ENCODE results near the gene LASP1. TPM values are rescaled to one million over a fixed set of nuclear protein-coding genes. Genes with fewer than 3 reads are reported as not detected.

Gene LASP1
- total RNA-seq, 1 donor, result 103 TPM

DNA sequence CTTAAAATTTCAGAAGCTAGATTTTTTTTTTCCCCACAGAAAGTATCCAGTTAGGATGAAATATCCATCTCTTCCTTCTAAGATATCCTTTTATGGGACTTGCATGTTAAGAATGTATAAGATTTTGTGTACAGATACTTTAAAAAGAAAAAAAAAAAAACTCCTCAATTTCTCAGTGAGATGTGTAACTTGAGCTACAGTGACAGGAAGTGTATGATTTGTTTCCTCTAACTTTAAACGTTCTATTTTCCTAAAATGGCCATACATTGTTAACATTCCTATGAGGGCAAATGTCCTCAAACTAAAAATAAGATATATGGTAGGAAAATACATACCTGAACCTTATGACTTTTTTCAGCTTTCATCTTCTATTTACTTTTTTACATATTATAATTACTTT, 88.5 kb downstream of the LASP1 start:
- Histone ChIP-seq H3K27me3 (ENCODE audit: insufficient read depth, low read length) (no peaks in the 10 kb centered on the region), H3K9me3 (ENCODE audit: low read depth, low read length) (no peaks in the 10 kb centered on the region), H3K4me3 (ENCODE audit: low read length) (no peak overlapping the region), H3K4me1 (ENCODE audit: insufficient read depth, low read length) (peaks cover 4% of the 10 kb centered on the region)

DNA sequence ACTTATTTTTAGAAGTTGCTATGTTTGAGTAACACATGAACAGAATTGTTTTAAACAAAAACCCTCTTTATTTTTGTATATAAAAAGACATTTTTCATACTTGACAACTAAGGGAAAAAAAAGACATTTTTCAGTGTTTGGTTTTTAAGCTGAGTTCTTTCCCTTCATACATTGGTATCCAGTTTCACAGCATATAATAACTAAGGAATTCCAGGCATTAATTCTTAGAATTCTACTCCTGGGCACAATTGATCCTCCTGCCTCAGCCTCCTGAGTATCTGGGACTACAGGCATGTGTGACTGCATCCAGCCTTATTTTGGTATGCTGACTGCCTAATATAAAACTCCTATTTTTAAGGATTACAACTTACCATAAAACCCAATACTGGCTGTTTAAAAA, 88.9 kb downstream of the LASP1 start:
- H3K9me3 ChIP-seq (ENCODE audit: low read depth, low read length), result no peaks in the 10 kb centered on the region
- H3K4me1 ChIP-seq (ENCODE audit: insufficient read depth, low read length), result peaks cover 4% of the 10 kb centered on the region
- H3K4me3 ChIP-seq (ENCODE audit: low read length), result no peak overlapping the region
- H3K27me3 ChIP-seq (ENCODE audit: insufficient read depth, low read length), result no peaks in the 10 kb centered on the region

DNA sequence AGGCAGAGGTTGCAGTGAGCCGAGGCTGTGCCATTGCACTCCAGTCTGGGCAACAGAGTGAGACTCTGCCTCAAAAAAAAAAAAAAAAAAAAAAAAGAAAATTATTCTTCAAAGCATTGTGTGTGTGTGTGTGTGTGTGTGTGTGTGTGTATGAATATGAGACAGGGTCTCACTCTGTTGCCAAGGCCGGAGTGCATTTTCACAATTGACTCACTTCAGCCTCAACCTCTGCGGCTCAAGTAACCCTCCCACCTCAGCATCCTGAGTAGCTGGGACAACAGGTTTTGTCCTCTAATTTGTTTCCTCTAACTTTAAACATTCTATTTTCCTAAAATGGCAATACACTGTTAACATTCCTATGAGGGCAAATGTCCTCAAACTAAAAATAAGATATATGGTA, 89.7 kb downstream of the LASP1 start:
- H3K4me1 ChIP-seq (ENCODE audit: insufficient read depth, low read length), result peaks cover 4% of the 10 kb centered on the region
- H3K9me3 ChIP-seq (ENCODE audit: low read depth, low read length), result no peaks in the 10 kb centered on the region
- no peaks in the 10 kb centered on the region for H3K27me3 ChIP-seq (ENCODE audit: insufficient read depth, low read length)
- H3K4me3 ChIP-seq (ENCODE audit: low read length), result no peak overlapping the region

DNA sequence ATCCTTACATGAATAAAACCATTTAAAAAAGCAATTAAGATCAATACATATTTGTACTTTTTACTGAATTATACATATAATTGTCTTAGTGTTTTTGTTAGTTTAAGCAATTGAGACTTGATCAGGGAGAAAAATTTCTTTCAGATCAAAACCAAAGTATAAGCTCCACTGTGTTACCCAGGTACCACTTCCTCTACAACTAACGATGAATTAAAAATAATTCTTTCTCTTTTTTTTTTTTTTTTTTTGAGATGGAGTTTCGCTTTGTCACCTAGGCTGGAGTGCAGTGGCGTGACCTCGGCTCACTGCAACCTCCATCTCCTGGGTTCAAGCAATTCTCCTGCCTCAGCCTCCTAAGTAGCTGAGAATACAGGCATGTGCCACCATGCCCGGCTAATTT, 90.5 kb downstream of the LASP1 start:
- H3K4me1 ChIP-seq (ENCODE audit: insufficient read depth, low read length), result peaks cover 4% of the 10 kb centered on the region
- H3K9me3 ChIP-seq (ENCODE audit: low read depth, low read length), result no peaks in the 10 kb centered on the region
- H3K4me3 ChIP-seq (ENCODE audit: low read length), result no peak overlapping the region
- no peaks in the 10 kb centered on the region for H3K27me3 ChIP-seq (ENCODE audit: insufficient read depth, low read length)

DNA sequence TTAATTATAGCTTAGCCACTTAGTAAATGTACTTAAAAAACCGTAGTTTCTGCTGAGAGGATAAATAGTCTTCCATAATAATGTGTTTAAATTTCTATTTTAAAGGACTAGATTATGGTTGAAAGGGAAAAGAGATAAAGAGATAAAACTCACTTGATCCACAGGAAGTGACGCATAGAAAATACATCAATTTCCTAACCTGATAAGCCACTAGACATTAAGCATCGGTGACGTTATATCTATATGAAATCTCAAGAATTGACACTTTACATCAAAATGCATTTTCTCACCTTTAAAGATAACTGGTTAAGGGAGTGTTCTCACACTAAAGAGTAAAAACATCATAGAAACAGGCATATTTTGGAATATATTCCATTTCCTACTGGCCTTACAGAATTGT, 91.6 kb downstream of the LASP1 start:
- no peak overlapping the region for H3K4me3 ChIP-seq (ENCODE audit: low read length)
- no peaks in the 10 kb centered on the region for H3K9me3 ChIP-seq (ENCODE audit: low read depth, low read length)
- no peaks in the 10 kb centered on the region for H3K27me3 ChIP-seq (ENCODE audit: insufficient read depth, low read length)
- H3K4me1 ChIP-seq (ENCODE audit: insufficient read depth, low read length), result peaks cover 4% of the 10 kb centered on the region

DNA sequence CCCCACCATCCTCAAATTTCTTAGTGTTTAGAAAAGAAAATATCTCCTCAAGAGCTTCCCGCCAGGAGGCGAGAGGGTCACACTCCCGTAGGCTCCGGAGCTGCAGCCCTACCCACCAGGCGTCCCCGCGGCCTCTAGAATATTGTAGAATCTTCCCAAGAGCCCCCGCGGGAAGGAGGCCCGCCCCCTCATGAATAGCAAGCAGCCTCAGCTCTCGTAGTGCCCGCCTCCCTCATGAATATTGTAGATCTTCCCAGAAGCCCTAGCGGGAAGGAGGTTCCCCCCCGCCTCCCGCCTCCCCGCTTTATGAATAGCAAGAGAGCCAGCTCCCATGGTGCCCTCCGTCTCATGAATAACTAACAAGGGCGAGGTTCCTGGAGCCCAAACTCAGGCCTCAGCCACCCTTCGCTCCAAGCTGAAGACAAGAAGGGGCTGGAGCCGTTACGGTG, 97.5 kb downstream of the LASP1 start, which contains the start of gene FBXO47:
Gene FBXO47, minus strand, starts transcription at position 114 of the 449 bp plus-strand sequence. CDS start 4,378 bp downstream, outside the sequence.
- no peaks in the 10 kb centered on the region for H3K27me3 ChIP-seq (ENCODE audit: insufficient read depth, low read length)
- H3K4me1 ChIP-seq (ENCODE audit: insufficient read depth, low read length), result peaks cover 11% of the 10 kb centered on the region
- no peaks in the 10 kb centered on the region for H3K9me3 ChIP-seq (ENCODE audit: low read depth, low read length)
- peak within 1 kb of the TSS; percentile 4 for H3K4me3 ChIP-seq (ENCODE audit: low read length)

DNA sequence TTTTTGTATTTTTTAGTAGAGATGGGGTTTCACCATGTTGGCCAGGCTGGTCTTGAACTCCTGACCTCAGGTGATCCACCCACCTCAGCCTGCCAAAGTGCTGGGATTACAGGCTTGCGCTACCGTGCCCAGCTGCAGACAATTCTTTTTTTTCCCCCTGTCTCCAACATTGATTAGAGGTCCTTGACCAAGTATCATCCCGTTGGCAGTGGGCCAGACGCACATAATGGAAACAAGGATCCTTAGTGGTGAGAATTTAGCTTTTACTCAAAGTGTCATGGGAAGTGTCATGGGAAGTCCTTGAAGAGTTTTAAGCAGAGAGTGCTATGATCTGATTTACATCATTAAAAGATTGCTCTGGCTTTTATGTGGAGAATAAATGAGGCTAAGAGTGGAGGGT, 99.4 kb downstream of the LASP1 start:
- H3K4me1 ChIP-seq (ENCODE audit: insufficient read depth, low read length), result peaks cover 11% of the 10 kb centered on the region
- no peak overlapping the region for H3K4me3 ChIP-seq (ENCODE audit: low read length)
- H3K27me3 ChIP-seq (ENCODE audit: insufficient read depth, low read length), result no peaks in the 10 kb centered on the region
- no peaks in the 10 kb centered on the region for H3K9me3 ChIP-seq (ENCODE audit: low read depth, low read length)

DNA sequence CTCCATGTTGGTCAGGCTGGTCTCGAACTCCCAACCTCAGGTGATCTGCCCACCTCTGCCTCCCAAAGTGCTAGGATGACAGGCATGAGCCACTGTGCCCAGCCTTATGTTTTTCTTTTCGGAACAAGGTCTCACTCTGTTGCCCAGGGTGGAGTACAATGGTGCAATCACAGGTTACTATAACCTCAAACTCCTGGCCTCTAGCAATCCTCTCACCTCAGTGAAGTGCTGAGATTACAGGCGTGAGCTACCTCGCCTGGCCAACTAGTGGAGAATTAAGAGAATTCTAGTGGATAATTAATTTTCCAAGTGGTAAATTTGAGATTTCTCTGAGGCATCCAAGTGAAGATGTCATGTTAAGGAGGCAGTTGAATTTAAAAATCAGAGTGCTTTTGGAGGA, 100.3 kb downstream of the LASP1 start:
- no peaks in the 10 kb centered on the region for H3K9me3 ChIP-seq (ENCODE audit: low read depth, low read length)
- H3K4me3 ChIP-seq (ENCODE audit: low read length), result no peak overlapping the region
- H3K27me3 ChIP-seq (ENCODE audit: insufficient read depth, low read length), result no peaks in the 10 kb centered on the region
- H3K4me1 ChIP-seq (ENCODE audit: insufficient read depth, low read length), result peaks cover 11% of the 10 kb centered on the region

DNA sequence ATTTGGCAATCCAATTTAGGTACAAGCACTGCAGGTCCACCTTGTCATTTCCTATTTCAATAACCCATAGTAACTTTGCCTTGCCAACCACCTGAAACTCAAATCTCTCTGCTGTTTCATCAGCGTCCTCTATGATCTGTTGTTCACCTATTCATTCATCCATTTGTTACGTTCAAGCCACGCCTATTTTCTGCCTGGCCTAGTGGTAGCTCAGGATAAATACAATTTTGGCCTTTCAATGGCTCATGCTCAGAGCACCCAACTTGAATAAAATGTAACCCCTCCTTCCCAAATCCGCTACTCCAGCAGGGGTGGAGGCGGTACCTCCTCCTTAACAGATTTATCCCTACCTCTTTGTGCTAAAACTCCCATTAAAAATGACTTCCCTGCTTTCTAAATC, 100.9 kb downstream of the LASP1 start:
- Histone ChIP-seq H3K4me3 (ENCODE audit: low read length) (no peak overlapping the region), H3K9me3 (ENCODE audit: low read depth, low read length) (no peaks in the 10 kb centered on the region), H3K27me3 (ENCODE audit: insufficient read depth, low read length) (no peaks in the 10 kb centered on the region), H3K4me1 (ENCODE audit: insufficient read depth, low read length) (peaks cover 12% of the 10 kb centered on the region)

Other genes with a start within 250 kb of the LASP1 start
- gene EPOP, start 195.1 kb upstream of the LASP1 start, total RNA-seq, result 0.63 TPM
- gene MLLT6, start 164.8 kb upstream of the LASP1 start, total RNA-seq, result 95.9 TPM
- 1.8 TPM for gene CISD3, start 139.7 kb upstream of the LASP1 start, total RNA-seq
- gene PCGF2, start 121.7 kb upstream of the LASP1 start, total RNA-seq, result not detected
- gene PSMB3, start 117.3 kb upstream of the LASP1 start, total RNA-seq, result 95.5 TPM
- gene PIP4K2B, start 70.5 kb upstream of the LASP1 start, total RNA-seq, result 17.8 TPM
- 30.0 TPM for gene CWC25, start 44.7 kb upstream of the LASP1 start, total RNA-seq
- 1,618 TPM for gene RPL23, start 16.3 kb upstream of the LASP1 start, total RNA-seq
- gene FBXO47, start 97.3 kb downstream of the LASP1 start, total RNA-seq, result not detected